PC-9 (cell line): ENCODE measurements around the gene NLN. TPM values are rescaled to one million over a fixed set of nuclear protein-coding genes. Genes with fewer than 3 reads are reported as not detected.

Source experiments
- BruUV-seq: library from RNA; stranded (reverse); fragments of 400-500 nt; replicated peaks from 2 replicates; lab custom pipeline; 2021; lab: Mats Ljungman, UMichigan
- CTCF ChIA-PET: fragments of 300-600 bp; sonication (Branson Sonifier 250); formaldehyde crosslinking; loops from one replicate; lab custom pipeline; 2022; ENCODE audit warnings: antibody characterized with exemption; lab: Charles Lee
- POLR2A ChIA-PET: fragments of 300-600 bp; sonication (Branson Sonifier 250); formaldehyde crosslinking; loops from one replicate; lab custom pipeline; 2022; ENCODE audit warnings: antibody characterized with exemption; ENCODE audit not compliant: unreplicated experiment; lab: Charles Lee
- DNase-seq, 2 experiments: peaks; one replicate each; pipeline versions ENCODE4 v3.0.0 to v3.0.0-alpha.2; 2015 to 2022; ENCODE audit warnings: mixed read lengths in 1 of 2
- H2AFZ ChIP-seq: fragments of 200-600 bp; sonication (generic); 2 replicates; pipeline ENCODE4 v1.8.1; 2017; ENCODE audit warnings: antibody characterized with exemption
- H3F3A ChIP-seq: fragments of 200-600 bp; sonication (generic); 2 replicates; pipeline ENCODE4 v1.8.1; 2017; ENCODE audit warnings: antibody characterized with exemption, mild to moderate bottlenecking, low read depth; ENCODE audit not compliant: insufficient read depth
- H3K27ac ChIP-seq: fragments of 200-600 bp; sonication (generic); 2 replicates; pipeline ENCODE4 v1.6.1; 2016; ENCODE audit warnings: mixed run types
- H3K27me3 ChIP-seq: fragments of 200-600 bp; sonication (generic); 2 replicates; pipeline ENCODE4 v1.6.1; 2016; ENCODE audit warnings: low read depth, mixed run types; ENCODE audit not compliant: insufficient read depth
- H3K36me3 ChIP-seq: fragments of 200-600 bp; sonication (generic); 2 replicates; pipeline ENCODE4 v1.6.1; 2016; ENCODE audit warnings: low read depth, mixed run types
- H3K4me1 ChIP-seq: fragments of 200-600 bp; sonication (generic); replicated peaks from 2 replicates; pipeline ENCODE4 v1.6.1; 2016; ENCODE audit warnings: mixed run types; ENCODE audit not compliant: insufficient read depth
- H3K4me2 ChIP-seq: fragments of 200-600 bp; sonication (generic); 2 replicates; pipeline ENCODE4 v1.6.1; 2017; ENCODE audit warnings: mixed run types
- H3K4me3 ChIP-seq: fragments of 200-600 bp; sonication (generic); 2 replicates; pipeline ENCODE4 v1.6.1; 2016; ENCODE audit warnings: mixed run types
- H3K79me2 ChIP-seq: fragments of 200-600 bp; sonication (generic); 2 replicates; pipeline ENCODE4 v1.6.1; 2017; ENCODE audit warnings: low read depth, mixed run types
- H3K9me2 ChIP-seq: fragments of 200-600 bp; sonication (generic); 2 replicates; pipeline ENCODE4 v1.8.1; 2017; ENCODE audit warnings: mild to moderate bottlenecking; ENCODE audit not compliant: insufficient read depth
- H3K9me3 ChIP-seq: fragments of 200-600 bp; sonication (generic); 2 replicates; pipeline ENCODE4 v1.8.1; 2016; ENCODE audit warnings: low read depth; ENCODE audit not compliant: insufficient read depth
- H4K20me1 ChIP-seq: fragments of 200-600 bp; sonication (generic); 2 replicates; pipeline ENCODE4 v1.8.1; 2017; ENCODE audit not compliant: insufficient read depth
- EZH2 ChIP-seq: fragments of 200-600 bp; sonication (generic); IDR thresholded peaks from 2 replicates; pipeline ENCODE4 v1.8.0; 2017; ENCODE audit warnings: antibody characterized with exemption, low read depth
- intact Hi-C: fragments of 100-400 bp; cut with micrococcal nuclease; formaldehyde crosslinking; loops from one replicate; pipeline ENCODE4 v1.10.0; 2022; ENCODE audit not compliant: unreplicated experiment
- total RNA-seq: library from RNA; stranded (reverse); gene quantifications from 2 replicates; pipeline ENCODE4 v1.2.3, GENCODE V29; 2021
- TF ChIP-seq, protein P1 (sequence below): fragments of 200-600 bp; sonication (generic); conservative IDR thresholded peaks from 2 replicates; pipeline ENCODE4 v1.6.1; 2017; ENCODE audit warnings: mixed run types, antibody characterized with exemption, mild to moderate bottlenecking, moderate library complexity

NLN gene
- total RNA-seq, 1 experiment from 2014 or later, result 56.7 TPM

DNA sequence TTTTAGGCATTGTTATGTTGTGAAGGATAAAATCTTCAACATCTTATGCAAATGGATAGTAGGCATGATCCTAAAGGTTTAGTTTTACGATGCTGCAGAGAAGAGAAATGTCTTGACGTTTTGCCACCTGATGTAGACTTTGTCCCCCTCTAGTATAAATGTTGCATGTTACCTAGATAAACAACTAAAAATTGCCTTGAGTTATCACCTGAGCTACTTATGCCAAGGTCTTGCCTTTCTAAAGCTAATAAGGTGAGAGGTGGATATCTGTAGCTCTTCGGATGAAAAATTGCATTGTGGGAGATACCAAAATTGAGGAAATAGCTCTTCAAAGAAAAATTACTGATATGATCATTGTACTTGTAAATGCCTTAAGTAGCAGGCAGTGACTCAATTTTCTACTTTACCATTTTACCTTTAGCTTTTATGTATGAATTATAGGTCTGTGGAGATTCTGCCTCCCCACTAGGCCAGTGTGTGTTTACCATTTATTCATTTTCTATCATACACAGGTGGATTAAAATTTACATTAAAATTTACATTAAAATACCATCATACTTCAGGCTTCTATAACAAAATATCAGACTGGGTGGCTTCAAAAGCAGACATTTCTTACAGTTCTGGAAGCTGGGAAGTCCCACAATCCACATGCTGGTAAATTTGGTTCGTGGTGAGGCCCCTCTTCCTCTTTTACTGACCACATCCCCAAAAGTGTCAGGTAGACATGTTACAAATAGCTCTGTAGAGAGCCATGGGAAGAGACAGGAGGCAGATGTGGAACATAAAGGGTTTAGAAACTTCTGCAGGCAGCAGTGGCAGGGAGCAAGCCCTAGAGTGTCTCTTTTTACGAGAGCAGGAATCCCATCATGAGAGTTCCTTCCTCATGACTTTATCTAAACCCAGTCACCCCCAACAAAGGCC, 103.7 kb downstream of the NLN start:
- no peaks in the 10 kb centered on the region for H3K9me2 ChIP-seq
- no peak overlapping the region for H3K4me2 ChIP-seq
- no peak overlapping the region for H3K4me3 ChIP-seq
- DNase-seq, result no peak
- no peaks in the 10 kb centered on the region for H3K79me2 ChIP-seq
- H3K36me3 ChIP-seq, result no peaks in the 10 kb centered on the region; the same call in 1 of the 2 replicates
- no peak for TF ChIP-seq EZH2
- TF ChIP-seq, protein P1, sequence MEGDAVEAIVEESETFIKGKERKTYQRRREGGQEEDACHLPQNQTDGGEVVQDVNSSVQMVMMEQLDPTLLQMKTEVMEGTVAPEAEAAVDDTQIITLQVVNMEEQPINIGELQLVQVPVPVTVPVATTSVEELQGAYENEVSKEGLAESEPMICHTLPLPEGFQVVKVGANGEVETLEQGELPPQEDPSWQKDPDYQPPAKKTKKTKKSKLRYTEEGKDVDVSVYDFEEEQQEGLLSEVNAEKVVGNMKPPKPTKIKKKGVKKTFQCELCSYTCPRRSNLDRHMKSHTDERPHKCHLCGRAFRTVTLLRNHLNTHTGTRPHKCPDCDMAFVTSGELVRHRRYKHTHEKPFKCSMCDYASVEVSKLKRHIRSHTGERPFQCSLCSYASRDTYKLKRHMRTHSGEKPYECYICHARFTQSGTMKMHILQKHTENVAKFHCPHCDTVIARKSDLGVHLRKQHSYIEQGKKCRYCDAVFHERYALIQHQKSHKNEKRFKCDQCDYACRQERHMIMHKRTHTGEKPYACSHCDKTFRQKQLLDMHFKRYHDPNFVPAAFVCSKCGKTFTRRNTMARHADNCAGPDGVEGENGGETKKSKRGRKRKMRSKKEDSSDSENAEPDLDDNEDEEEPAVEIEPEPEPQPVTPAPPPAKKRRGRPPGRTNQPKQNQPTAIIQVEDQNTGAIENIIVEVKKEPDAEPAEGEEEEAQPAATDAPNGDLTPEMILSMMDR, result no peak
- no peaks in the 10 kb centered on the region for H3K9me3 ChIP-seq
- ChIA-PET POLR2A (interaction anchor here (0.6 kb wide), 2 partner anchors 10 to 14 kb away, joined by 5 to 12 read pairs; no protein-coding TSS in a partner anchor), CTCF (no interaction called here)
- H3K4me1 ChIP-seq, result peaks cover 32% of the 10 kb centered on the region
- H3K27ac ChIP-seq, result peak overlapping the region; percentile 15; the same call in 1 of the 2 replicates
- peaks cover 16% of the 10 kb centered on the region; the same call in 1 of the 2 replicates for H3F3A ChIP-seq
- BruUV-seq, result no TSS peak
- no peaks in the 10 kb centered on the region for H3K27me3 ChIP-seq
- H2AFZ ChIP-seq, result no peak overlapping the region
- intact Hi-C loops, result no loop called here
- H4K20me1 ChIP-seq, result no peaks in the 10 kb centered on the region

DNA sequence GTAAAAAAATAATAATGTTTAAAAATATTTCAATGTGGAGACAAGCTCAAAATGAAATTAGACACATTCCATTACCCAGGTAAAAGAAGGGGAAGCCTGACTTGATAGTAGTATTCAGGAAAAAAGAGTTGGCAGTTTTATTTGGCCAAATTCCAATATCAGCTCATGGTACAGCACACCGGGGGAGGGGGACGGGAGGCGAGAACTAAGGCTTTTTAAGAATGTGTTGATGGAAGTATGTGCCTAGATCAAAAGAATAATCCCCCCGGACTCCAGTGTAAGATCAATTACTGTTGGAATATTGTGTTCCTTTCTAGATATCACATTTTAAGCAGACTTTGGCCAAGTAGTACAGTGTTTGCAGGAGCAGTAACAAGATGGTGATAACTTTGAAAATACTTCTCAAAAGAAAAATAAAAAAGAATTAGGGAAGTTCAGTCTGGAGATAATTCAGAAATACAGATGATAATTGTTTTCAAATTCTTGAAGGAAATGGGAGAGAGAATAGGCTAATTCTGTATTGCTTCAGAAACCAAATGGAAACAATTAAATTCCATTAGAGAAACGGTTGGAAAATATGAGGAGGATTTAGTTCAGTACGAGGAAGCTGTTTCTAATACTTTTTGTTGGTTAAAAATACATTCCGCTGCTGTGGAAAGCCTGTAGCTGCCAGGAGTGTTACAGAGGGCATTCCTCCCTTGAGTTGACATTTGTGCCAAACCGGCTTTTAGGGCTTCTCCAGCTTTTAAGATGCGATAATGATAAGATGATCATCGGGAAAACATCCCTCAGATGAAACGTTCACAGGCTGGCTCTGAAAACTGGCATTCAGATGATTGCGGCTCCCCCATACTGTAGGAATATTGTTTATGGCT, 106.3 kb downstream of the NLN start:
- Histone ChIP-seq H3K4me1 (peaks cover 17% of the 10 kb centered on the region), H3K9me2 (no peaks in the 10 kb centered on the region), H3K36me3 (no peaks in the 10 kb centered on the region; the same call in 1 of the 2 replicates), H3K79me2 (no peaks in the 10 kb centered on the region), H3K9me3 (no peaks in the 10 kb centered on the region), H2AFZ (no peak overlapping the region), H4K20me1 (no peaks in the 10 kb centered on the region), H3K4me3 (no peak overlapping the region), H3K4me2 (no peak overlapping the region), H3K27me3 (no peaks in the 10 kb centered on the region), H3F3A (peaks cover 6% of the 10 kb centered on the region; the same call in 1 of the 2 replicates), H3K27ac (no peak overlapping the region)
- ChIA-PET CTCF (no interaction called here), POLR2A (no interaction called here)
- no TSS peak for BruUV-seq
- TF ChIP-seq, protein P1, result no peak
- no peak for TF ChIP-seq EZH2
- intact Hi-C loops, result no loop called here
- DNase-seq, result no peak

DNA sequence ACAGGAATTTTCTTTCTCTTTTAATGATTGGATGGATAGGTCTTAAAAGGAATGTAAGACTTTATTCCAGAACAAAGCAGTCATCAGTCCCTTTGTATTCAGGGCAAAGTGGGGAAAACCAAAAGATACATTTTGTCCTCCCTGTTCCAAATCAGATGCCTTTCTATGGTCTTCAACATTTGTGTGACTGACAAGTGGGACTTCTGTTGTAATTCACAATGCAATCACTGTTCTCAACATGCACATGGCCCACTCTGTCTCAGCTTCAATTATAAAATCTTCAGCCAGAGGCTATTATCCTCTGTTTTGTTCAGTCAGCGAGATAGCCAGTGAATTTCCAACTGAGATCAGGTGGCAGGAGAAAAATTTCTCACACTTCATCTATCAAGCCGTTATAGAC, 108.9 kb downstream of the NLN start:
- Histone ChIP-seq H3K36me3 (no peaks in the 10 kb centered on the region; the same call in 1 of the 2 replicates), H2AFZ (no peak overlapping the region), H3F3A (no peaks in the 10 kb centered on the region; the same call in 1 of the 2 replicates), H3K27me3 (no peaks in the 10 kb centered on the region), H3K4me1 (no peaks in the 10 kb centered on the region), H3K27ac (no peak overlapping the region), H3K79me2 (no peaks in the 10 kb centered on the region), H3K4me3 (no peak overlapping the region), H4K20me1 (no peaks in the 10 kb centered on the region), H3K9me3 (no peaks in the 10 kb centered on the region), H3K4me2 (no peak overlapping the region), H3K9me2 (no peaks in the 10 kb centered on the region)
- TF ChIP-seq, protein P1, result no peak
- no peak for TF ChIP-seq EZH2
- no peak for DNase-seq
- intact Hi-C loops, result no loop called here
- POLR2A ChIA-PET, result no interaction called here
- CTCF ChIA-PET, result no interaction called here
- no TSS peak for BruUV-seq
